Stimulated activated CD4-positive, alpha-beta T cell treated with anti-CD3 and anti-CD28 coated beads, TNF-alpha, amount 100 ng/mL, for 4 hours (primary cell): Measurements from ENCODE around the gene ESAM.
"Not testable (repeated sequence)": the region's sequence is repeated elsewhere in the genome, so short reads cannot be mapped to it uniquely, and the experiment has no call there.

Experiments
- DNase-seq, 3 experiments: peaks; one replicate each; pipeline ENCODE4 v3.0.0-alpha.2; 2020; ENCODE audit warnings: low read depth in 3 of 3

Gene ESAM

DNA sequence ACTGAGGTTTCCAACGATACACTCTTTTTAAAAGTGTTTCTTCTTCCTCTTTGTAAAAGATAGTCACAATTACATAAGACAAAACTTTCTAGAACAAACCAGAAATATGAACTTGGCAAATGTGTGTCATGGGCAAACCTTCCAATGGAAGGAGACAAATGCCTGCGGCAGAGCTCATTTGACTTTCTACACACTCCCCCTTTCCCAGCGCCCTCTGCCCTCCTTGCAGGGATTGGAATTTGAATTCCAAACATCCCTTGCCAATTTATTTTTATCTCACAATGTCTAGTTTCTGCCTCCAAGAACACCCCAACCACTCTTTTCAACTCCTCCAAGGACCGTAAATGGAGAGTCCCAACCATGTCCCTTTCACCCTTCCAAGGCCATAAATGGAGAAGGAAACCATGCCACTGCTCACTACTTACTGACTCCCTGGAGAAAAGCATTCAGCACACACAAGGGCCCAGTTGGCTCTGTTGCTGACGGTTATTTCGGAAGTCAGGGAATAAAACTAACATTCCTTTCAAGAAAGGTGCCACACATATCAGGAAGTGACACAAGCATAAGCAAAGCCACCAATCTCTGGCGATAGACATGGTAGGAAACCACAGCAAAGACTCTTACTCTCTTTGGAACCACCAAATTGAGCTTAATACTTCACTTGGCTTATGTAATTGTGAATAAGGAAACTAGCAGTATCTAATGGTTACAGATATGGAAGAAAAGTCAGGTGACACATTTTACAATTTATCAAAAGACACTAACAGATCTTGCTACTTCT, 15.0 kb upstream of the ESAM start:
- DNase-seq, result no peak

DNA sequence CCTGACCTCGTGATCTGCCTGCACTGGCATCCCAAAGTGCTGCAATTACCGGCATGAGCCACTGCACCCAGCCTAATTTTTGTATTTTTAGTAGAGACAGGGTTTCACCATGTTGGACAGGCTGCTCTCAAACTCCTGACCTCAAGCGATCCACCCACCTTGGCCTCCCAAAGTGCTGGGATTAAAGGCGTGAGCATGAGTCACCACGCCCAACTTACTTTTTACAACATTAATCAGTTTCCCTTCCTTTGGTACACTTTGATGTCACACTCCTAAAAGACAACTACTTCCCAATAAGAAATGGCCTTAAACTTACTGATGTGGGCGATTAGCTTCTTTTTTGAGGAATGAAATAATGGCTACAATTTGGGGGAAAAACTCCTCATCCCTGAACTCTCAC, 8.9 kb upstream of the ESAM start:
- not testable (repeated sequence) for DNase-seq

DNA sequence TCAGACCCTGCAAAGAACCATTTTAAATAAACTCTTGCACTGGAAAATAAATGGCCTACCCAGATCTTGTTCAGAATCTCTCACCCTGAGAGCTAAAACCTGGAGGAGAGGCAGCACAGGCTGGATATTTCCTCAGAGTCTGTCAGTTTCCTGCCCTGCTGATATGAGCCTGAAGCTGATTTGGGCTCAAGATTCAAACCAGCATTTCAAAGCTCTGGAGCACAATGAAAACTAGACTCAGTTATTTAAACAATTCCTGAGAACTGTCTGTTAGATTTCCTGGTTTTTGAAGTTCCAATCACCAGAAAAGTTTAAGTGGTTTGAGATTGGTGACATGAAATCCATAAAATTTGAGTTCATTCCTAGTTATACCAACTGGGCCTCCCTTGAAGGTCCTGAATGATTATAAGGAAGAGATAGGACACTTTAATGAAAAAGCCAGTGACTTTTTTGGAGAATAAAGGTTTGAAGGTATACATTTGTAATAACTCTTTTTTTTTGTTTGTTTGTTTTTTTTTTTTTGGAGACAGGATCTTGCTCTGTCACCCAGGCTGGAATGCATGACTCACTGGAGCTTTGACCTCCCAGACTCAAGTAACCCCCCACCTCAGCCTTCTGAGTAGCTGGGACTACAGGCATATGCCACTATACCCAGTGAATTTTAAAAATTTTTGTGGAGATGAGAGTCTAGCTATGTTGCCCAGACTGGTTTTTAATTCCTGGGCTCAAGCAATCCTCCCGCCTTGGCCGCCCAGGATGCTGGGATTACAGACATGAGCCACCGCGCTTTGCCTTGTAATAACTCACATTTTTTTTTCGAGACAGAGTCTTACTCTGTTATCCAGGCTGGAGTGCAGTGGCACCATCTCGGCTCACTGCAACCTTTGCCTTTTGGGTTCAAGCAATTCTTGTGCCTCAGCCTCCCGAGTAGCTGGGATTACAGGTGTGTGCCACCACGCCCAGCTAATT, 8.0 kb upstream of the ESAM start:
- no peak for DNase-seq

DNA sequence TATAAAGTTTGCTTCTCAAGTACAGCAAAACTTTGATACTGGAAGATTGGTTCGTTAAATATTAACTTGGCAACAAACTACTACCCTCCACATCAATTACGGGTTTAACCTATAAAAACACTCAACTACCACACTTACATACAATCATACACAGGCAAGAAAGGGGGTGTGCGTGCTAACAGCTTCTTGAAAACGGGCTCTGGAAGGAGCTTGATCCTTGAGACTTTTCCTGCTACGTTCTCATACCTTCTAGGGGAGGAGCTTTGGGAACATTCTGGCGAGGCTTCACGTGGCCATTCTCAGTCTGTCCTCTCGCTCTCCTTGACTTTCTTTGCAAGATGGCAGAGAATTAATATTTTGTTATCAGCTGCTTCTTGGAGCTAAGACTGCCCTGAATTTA, 6.8 kb upstream of the ESAM start:
- DNase-seq, result no peak

DNA sequence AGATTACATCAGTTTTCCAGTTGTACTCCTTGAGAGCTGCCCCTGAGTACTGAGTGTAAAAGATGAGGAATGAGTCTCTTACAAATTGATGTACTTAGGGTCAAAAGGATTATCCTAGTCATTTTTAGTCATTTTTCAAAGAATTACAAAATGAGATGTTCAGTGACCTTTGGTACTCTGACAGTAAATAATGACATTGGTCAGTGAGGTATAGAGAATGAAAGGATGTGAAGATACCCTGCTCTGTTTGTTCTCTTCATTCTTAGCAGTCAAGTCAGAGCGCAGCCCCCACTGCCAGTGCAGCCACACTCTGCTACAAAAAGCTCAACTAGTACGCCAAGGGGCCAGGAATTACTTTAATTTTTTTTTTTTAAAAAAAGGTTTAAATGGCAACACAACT, 4.1 kb upstream of the ESAM start:
- DNase-seq, result no peak

DNA sequence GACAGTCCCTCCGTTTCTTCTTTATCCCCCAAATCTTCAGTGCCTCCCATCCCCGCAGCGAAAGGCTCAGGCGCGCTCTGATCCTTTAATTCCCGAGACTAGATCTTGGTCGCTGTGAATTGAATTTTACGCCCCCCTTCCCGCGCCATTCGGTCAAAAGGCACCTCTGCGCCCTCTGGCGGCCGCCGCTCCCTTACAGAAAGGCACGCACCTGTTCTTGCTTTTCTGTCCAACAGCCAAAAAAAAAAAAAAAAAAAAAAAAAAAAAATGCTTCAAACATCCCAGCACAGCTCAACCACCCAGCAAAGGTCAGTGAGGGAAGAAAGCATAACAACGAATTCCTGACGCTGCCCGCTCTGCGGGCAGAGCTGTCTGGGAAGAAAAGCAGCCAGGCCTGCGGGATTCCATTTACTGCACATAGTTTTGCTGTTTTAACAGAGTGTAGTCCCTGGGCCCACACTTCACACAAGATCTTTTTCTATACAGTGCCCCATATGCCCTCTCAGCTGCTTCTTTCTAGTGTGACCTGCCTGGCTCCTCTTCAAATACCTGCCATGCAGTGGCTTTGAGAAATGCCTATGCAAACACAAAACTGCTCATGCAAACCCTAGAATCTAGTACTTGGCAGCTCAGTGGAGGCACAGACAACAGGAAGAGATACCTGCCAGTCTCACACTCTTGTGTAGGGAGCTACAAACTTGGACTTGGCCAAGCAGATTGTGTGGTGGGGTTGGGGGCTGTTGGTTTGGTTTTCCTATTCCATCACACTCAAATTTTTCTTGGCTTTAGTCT, 1.3 kb upstream of the ESAM start:
- DNase-seq, result peak; percentile 75 to 76 (median 75)

DNA sequence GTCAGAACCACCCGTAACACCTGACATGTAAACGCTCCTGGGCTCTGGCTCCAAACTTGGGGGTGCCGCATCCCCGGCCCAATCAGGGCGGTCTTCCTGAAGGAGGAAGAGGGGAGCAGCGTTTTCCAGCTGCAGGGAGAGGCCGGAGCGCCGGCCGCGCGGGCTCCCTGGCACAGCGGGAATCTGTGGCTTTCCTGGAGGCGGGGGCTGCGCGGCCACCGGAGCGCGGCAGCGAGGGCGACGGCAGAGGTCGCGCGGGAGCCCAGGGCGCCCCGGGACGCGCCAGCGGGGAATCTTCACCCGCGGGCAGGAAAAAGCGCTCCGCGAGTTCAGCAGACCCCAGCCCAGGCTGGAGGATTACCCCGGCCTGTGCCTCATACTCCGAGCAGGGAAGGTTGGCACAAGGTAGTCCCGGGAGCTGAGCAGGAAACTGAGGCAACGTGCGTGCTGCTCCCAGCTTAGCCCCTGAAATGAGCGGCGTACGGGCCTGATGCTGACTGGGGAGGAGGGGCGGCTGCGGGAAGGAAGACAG, 600 bp upstream of the ESAM start:
- DNase-seq, result peak in 1 of 3 experiments; percentile 28

DNA sequence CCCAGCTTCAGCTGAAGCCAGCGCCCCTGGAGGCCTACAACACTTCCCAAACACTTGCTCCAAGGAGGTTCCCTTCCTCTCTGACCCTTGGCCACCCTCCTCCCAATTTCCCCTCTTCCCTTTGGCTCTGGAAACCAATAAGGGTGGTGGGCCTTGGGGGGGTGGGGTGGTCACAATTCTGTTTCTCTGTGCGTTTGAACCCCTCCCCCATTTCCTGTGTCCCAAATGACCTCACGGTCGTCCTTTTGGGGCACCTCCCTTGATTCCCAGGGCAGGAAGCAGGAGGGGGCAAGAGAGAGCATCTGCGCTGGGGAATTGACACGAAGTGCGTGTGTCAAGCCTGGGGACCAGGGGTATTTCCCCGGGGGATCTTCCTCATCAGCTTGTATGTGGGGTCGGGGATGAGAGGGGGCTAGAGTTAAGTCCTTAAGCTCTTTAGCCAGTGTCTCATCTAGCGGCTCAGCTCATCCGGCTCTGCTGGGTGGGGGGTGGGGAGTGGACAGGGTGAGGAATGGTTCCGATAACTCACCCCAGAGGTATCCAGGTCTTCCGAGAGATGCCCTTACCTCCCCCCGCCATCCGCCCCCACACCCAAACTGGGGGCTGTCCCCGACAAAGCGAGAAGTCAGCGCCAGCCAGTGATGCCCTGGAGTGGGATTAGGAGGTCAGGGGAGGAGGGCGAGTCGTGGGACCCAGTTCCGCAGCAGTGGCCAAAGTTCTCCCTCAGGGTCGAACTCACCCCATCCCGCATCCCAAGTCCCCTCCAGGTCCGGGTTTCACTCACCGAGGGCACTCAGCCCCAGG, 587 bp downstream of the ESAM start:
- no peak for DNase-seq

DNA sequence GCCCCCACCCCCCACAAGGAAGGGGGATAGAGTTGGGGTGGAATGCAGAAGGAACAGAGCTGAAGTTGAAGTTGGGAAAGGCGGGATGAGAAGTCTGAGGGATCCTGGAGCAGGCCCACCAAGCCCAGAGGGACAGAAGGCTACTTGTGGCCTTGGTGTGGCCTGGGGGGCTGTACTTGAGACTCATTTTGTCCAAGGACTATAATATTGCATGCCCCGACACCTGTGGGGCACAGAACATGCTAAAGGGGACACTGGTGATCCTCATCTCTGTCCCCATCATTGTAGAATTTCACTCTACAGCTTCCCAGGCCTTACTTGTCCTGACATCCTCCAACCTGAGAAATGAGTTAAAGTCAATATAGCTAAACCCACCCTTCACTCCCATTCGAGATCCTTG, 1.3 kb downstream of the ESAM start:
- no peak for DNase-seq

DNA sequence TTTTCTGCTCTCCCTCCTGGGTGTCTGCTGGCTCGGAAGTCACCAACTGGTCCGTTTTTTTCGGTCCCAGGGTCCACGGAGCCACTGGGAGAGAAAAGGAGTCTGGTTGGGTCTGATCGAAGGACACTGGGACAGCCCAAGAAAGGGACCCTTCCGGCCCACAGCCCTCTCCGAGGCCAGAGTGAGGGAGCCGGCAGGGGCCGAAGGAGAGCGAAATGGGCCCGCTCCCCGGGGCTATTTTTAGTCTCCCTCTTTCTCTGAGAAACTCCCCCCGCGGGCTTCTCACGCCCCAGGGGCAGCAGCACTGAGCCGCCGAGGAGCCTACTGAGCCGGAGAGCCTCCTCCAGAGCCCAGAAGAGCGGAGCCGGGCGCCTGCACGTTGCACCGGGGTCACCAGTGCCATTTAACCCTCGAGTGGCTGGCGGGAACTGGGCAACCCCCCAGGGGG, 1.9 kb downstream of the ESAM start:
- DNase-seq, result no peak

DNA sequence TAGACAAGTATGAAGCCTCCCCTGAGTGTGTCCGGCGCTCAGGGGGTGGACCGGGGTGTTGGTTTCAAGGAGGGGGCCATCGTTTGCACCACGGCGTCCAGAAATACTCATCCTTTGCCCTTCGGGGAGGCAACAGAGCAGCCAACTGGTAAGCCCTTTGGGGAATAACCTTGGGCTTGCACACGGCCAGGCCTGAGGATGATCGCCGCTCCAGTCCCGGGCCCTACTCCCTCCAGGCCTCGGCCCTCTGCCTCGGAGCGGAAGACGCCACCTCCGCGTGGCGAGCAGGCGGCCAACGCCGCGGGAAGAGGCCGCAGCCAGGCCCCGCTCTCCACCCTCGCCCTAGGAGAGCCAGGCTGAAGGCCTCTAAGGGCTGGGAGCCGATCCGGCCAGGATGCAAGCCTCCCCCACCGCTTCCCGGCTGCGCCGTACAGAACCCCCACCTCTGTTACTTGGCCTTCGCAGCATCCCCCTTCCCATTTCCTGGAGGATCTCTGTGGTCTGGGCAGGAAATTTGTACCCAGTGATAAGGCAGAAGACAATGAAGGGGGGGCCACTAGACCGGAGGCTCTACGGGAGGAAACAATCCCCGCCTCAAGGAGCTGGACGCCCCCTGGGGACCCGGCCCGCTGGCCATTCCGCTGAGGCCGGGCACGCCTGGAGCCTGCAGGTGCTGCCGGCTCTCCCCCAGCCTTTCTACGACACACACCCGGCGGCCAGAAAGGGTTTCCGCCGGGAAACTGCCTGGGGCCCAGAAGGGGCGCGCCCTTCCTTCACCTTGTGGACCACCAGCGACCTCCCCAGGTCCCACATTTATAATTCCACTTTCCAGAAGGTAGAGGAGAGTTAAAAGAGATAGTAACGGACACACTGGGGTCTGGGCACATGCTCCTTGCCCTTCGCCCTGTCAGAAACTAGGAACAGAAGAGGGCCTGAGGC, 2.6 kb downstream of the ESAM start:
- DNase-seq, result no peak

DNA sequence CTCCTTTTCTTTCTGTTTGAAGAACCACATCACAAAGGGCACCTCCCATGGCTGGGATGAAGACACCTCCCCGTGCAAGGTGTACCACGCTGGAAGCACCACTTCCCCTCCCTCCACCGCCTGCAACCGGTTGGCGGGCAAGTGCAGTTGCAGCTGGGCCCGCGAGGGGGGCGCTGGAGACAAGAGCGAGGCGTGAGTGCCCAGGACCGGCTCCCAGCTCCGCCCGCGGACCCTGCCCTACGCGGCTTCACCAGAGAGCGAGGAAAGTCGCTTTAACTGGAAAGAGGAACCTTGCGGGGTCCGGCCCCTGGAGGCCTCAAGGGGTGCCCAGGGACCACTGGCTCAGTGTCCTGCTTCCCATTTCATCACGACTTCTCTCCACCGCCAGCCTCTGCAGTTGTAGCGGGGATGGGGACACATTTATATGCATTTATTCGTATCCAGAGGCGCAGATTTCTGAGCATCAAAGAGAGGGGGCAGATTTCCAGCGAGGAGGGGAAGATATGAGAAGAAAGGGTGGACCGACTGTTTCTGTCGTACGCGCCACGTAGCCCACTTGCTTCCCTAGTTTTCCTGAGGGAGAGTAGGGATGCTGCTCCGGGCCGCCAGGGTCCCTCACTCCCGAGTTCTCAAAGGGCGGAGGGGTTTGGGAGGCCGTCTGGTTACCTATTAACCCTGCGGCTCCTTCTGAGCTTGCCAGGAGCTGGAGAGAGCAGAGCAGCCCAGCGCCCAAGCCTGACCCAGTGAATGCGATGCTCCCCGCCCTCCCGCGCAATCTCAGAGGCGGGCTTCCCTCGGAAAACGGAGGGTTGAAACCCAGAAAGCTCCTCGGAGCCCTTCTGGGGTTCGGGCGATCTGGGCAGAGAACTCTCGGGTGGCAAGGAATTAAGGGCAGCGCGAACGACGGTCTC, 3.5 kb downstream of the ESAM start:
- DNase-seq, result peak in 2 of 3 experiments; percentile 34 to 36

DNA sequence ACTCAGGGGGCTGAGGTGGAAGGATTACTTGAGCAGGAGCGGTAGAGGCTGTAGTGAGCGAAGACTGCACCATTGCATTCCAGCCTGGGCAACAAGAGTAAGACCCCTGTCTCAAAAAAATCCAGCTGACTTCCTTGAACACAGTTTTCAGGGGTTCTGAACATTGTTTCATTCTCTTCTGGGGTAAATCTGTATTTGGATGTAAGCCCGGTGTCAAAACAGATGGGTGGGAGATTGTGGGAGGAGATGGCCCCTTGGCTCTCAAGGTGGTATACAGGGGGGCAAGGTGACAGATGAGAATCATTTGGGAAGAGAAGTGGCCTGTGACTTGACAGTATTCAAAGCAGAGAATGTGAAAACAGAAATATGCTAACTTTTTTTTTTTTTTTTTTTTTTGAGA, 4.8 kb downstream of the ESAM start:
- DNase-seq, result no peak

DNA sequence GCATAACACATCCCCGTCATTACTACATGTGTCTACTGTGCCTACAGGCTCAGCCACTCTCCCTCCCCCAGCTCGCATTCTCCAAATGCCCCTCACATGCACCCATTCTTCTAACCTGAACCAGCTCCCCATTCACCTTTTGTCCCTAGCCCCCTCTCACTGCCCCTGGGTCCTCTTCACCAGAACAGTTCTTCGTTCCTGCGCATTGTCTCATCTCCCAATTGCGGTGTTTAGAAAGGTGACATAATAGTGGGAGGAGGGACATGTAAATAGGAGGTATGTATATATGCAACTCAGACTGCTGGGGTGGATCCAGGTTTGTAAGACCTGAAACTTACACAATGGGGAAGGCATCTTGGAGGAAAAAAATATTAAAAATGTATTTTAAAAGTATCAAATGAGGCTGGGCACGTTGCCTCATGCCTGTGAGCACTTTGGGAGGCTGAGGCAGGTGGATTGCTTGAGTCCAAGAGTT, 5.3 kb downstream of the ESAM start:
- DNase-seq, result no peak

DNA sequence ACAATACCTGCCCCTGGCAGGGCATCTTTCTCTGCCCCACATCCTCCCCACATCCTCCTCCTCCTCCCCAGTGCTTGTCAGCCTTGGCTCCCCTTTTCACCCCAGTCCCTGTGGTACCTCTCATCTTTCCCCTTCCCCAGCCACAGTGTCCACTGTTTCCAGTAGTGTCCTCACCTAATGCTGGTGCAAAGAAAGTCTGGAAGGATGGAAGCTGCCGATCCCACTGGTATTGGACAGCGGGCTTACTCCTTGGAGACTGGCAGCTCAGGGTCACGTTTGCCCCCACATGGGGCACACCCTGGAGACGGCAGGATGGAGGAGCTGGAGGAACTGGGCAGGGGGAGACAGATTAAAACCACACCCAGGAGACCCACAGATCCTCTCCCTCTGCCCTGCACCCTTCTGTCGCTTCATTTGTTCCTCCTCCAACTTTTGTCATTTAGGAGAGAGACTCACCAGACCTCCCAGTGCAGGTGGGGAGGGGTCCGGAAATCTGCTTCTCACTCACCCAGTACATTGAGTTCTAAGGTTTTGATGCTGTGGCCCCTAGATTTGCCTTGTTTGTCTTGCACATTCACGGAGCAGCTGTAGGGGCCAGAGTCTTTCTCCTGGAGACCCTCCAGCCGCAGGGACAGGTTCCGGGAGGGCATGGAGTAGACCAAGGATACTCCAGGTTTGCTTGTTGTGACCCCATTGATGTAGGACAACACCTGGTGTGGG, 5.9 kb downstream of the ESAM start:
- DNase-seq, result no peak

DNA sequence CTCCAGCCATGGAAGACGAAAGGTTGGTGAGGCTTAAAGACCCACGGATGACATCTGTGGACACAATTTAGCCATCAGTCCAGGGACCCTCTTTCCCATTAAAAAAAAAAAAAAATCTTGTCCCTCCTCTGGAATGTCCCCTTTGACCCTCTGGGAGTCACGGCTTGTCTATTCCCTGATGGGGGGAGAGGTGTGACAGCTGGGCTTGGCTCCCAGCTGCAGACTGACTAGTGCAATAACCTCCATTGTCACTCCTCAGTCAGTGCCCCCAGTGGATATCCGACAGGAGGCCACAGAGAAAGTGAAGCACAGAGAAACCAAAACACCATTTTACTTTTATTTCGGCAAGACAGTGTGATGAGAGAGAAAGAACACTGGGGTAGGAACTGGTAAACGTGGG, 7.4 kb downstream of the ESAM start:
- no peak for DNase-seq

DNA sequence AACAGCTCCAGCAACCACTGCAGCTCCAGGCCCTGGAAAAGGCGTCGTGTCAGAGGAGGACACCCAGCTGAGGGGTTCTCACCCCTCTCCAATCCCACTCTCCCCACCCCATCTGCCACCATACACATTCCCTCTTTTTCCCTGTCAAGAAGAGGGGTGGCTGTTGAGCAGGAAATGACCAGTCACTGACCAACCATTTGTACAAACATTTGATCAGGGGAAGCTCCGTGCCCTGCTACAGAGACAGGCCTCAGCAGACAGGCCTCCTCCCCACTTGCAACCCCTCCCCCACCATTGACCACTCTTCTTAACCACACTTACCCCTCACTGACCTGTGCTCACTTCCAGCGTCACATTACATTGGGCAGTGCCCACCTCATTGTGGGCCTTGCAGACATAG, 7.8 kb downstream of the ESAM start:
- no peak for DNase-seq

DNA sequence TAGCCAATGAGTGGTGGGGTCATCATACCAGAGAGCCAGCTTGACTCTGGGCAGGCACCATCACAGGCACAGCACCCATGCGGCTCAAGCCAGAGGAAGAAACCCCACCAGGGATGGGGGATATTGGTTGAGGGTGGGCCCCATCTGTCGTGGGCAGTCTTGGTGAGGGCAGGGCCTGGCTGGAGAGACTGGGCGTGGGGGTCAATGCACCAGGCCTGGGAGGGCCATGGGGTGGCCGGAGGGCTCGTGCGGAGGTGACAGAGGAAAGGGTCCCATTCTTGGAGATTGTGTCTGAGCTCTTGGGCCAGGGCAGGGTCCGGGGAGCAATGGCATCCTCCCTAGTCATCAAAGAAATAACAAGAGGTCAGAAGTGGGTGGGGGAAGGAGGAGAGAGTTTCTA, 8.5 kb downstream of the ESAM start:
- DNase-seq, result no peak
